ENCODE results near the gene UQCR10.

GRCh38 chr22:29819501-29819900 lies 52.3 kb downstream of the UQCR10 start:
- TF ChIP-seq POLR2A (IDR thresholded peaks at IDR 0.05) = no peak
- TF ChIP-seq CTCF (IDR thresholded peaks at IDR 0.05) = no peak

Data from suprapubic skin (tissue), 3 donors.